Suprapubic skin (tissue), 4 donors: ENCODE measurements around the gene PROX1. TPM values are rescaled to one million over a fixed set of nuclear protein-coding genes. Genes with fewer than 3 reads are reported as not detected.
A peak's percentile ranks its signal among the peaks of the same experiment; 100 is the strongest.

ENCODE experiments used
- DNase-seq, 2 donors: peaks; one replicate each; pipeline ENCODE4 v3.0.0-alpha.2; 2019; ENCODE audit warnings: low spot score in 2 of 2
- H3K27ac ChIP-seq: fragments of 200-600 bp; sonication (generic); one replicate; pipeline ENCODE4 v1.5.1; 2019
- H3K27me3 ChIP-seq: fragments of 200-600 bp; sonication (generic); one replicate; pipeline ENCODE4 v1.5.1; 2019
- H3K36me3 ChIP-seq: fragments of 200-600 bp; sonication (generic); one replicate; pipeline ENCODE4 v1.5.1; 2019
- H3K4me1 ChIP-seq: fragments of 200-600 bp; sonication (generic); one replicate; pipeline ENCODE4 v1.5.1; 2019
- H3K4me3 ChIP-seq: fragments of 200-600 bp; sonication (generic); one replicate; pipeline ENCODE4 v1.5.1; 2019; ENCODE audit warnings: mild to moderate bottlenecking
- H3K9me3 ChIP-seq: fragments of 200-600 bp; sonication (generic); one replicate; pipeline ENCODE4 v1.5.1; 2019
- CTCF ChIP-seq, 2 donors: fragments of 200-600 bp in 1 of 2; fragments of 450-650 bp in 1 of 2; sonication (generic) in 1 of 2; IDR thresholded peaks; one replicate each; pipeline ENCODE4 v1.5.1; 2016 to 2019; ENCODE audit warnings: antibody characterized with exemption in 2 of 2, mild to moderate bottlenecking in 1 of 2, moderate library complexity in 1 of 2
- EP300 ChIP-seq: sonication (generic); formaldehyde crosslinking; IDR thresholded peaks from one replicate; pipeline ENCODE4 v1.6.1; 2017; ENCODE audit warnings: antibody characterized with exemption
- POLR2A ChIP-seq, 2 donors: fragments of 450-650 bp; IDR thresholded peaks; one replicate each; pipeline ENCODE4 v1.6.1; 2017; ENCODE audit warnings: antibody characterized with exemption in 2 of 2, mild to moderate bottlenecking in 2 of 2, moderate library complexity in 2 of 2
- POLR2AphosphoS5 ChIP-seq, 3 donors: sonication (generic); formaldehyde crosslinking; IDR thresholded peaks; one replicate each; pipeline ENCODE4 v1.6.1; 2017; ENCODE audit warnings: antibody characterized with exemption in 3 of 3
- WGBS: methylation state at CpG from one replicate; pipeline ENCODE4 v1.1.5; 2018; 5-methylcytosine and 5-hydroxymethylcytosine counted together
- total RNA-seq, 4 donors: library from RNA; depleted of rRNA; stranded (reverse); fragments of >200 nt; gene quantifications; one replicate each; pipeline ENCODE4 v1.1.0, GENCODE V29; 2016

PROX1 gene
- total RNA-seq, 4 donors from 2014 or later: 0.68 to 1.9 (median 1.3) TPM

GRCh38 chr1:213987422-213987926 lies 299 bp upstream of the PROX1 start:
- TF ChIP-seq POLR2A (IDR thresholded peaks at IDR 0.05): no peak
- TF ChIP-seq POLR2AphosphoS5 (IDR thresholded peaks at IDR 0.05): no peak
- Histone ChIP-seq H3K27ac (peak overlapping the region; percentile 70), H3K27me3 (peaks cover 52% of the 10 kb centered on the region), H3K4me3 (peak overlapping the region; percentile 62), H3K36me3 (no peaks in the 10 kb centered on the region), H3K9me3 (no peaks in the 10 kb centered on the region), H3K4me1 (peaks cover 53% of the 10 kb centered on the region)
- DNase-seq: peak; percentile 89 to 90
- WGBS: under 1% methylated on average over 32 of the region's 35 CpGs

GRCh38 chr1:213988507-213989001 lies 781 bp downstream of the PROX1 start:
- no peaks in the 10 kb centered on the region for H3K36me3 ChIP-seq
- no peak for DNase-seq
- 3% methylated on average over 17 of the region's 17 CpGs for WGBS
- H3K27me3 ChIP-seq: peaks cover 44% of the 10 kb centered on the region
- H3K4me1 ChIP-seq: peaks cover 43% of the 10 kb centered on the region
- peak overlapping the region; percentile 62 for H3K4me3 ChIP-seq
- H3K9me3 ChIP-seq: no peaks in the 10 kb centered on the region
- TF ChIP-seq POLR2A (IDR thresholded peaks at IDR 0.05) (no peak), CTCF (IDR thresholded peaks at IDR 0.05) (no peak), EP300 (no peak), POLR2AphosphoS5 (IDR thresholded peaks at IDR 0.05) (no peak)
- peak overlapping the region; percentile 70 for H3K27ac ChIP-seq

- no peaks in the 10 kb centered on the region for H3K9me3 ChIP-seq
- peaks cover 42% of the 10 kb centered on the region for H3K27me3 ChIP-seq
- 5% methylated on average over 39 of the region's 39 CpGs for WGBS
- peak overlapping the region; percentile 62 for H3K4me3 ChIP-seq
- no peaks in the 10 kb centered on the region for H3K36me3 ChIP-seq
- H3K4me1 ChIP-seq: peaks cover 43% of the 10 kb centered on the region
- DNase-seq: no peak
- no peak for TF ChIP-seq EP300
- H3K27ac ChIP-seq: no peak overlapping the region
Measured at GRCh38 chr1:213989002-213989855, 1.5 kb downstream of the PROX1 start.

GRCh38 chr1:213993929-213994328 lies 6.2 kb downstream of the PROX1 start:
- Histone ChIP-seq H3K9me3 (no peaks in the 10 kb centered on the region), H3K4me3 (no peak overlapping the region), H3K27ac (no peak overlapping the region), H3K27me3 (peaks cover 17% of the 10 kb centered on the region), H3K36me3 (no peaks in the 10 kb centered on the region), H3K4me1 (peaks cover 11% of the 10 kb centered on the region)
- TF ChIP-seq EP300: no peak
- TF ChIP-seq POLR2AphosphoS5 (IDR thresholded peaks at IDR 0.05): no peak
- no peak for TF ChIP-seq CTCF (IDR thresholded peaks at IDR 0.05)
- TF ChIP-seq POLR2A (IDR thresholded peaks at IDR 0.05): no peak
- WGBS: 59% methylated on average over 2 of the region's 2 CpGs
- no peak for DNase-seq

- Histone ChIP-seq H3K4me3 (no peak overlapping the region), H3K9me3 (no peaks in the 10 kb centered on the region), H3K4me1 (peaks cover 2% of the 10 kb centered on the region), H3K27me3 (peaks cover 10% of the 10 kb centered on the region), H3K36me3 (no peaks in the 10 kb centered on the region), H3K27ac (no peak overlapping the region)
- WGBS: 64% methylated on average over 5 of the region's 5 CpGs
- no peak for DNase-seq
- TF ChIP-seq EP300 (no peak), CTCF (IDR thresholded peaks at IDR 0.05) (no peak), POLR2AphosphoS5 (IDR thresholded peaks at IDR 0.05) (no peak), POLR2A (IDR thresholded peaks at IDR 0.05) (no peak)
Measured at GRCh38 chr1:213994888-213995287, 7.1 kb downstream of the PROX1 start.

- no peak overlapping the region for H3K27ac ChIP-seq
- WGBS: 82% methylated on average over 2 of the region's 2 CpGs
- no peak for DNase-seq
- no peak for TF ChIP-seq CTCF (IDR thresholded peaks at IDR 0.05)
- no peak for TF ChIP-seq EP300
- no peak for TF ChIP-seq POLR2A (IDR thresholded peaks at IDR 0.05)
- TF ChIP-seq POLR2AphosphoS5 (IDR thresholded peaks at IDR 0.05): no peak
- no peak overlapping the region for H3K4me3 ChIP-seq
- H3K9me3 ChIP-seq: no peaks in the 10 kb centered on the region
- H3K4me1 ChIP-seq: no peaks in the 10 kb centered on the region
- H3K36me3 ChIP-seq: no peaks in the 10 kb centered on the region
- H3K27me3 ChIP-seq: peaks cover 10% of the 10 kb centered on the region
Measured at GRCh38 chr1:213995603-213996002, 7.8 kb downstream of the PROX1 start.
